Heart left ventricle (tissue), 13 donors: Measurements from ENCODE around the gene NR2F1-AS1.

Source experiments
- POLR2A ChIP-seq, 2 donors: fragments of 450-650 bp; IDR thresholded peaks; one replicate each; pipeline ENCODE4 v1.6.1; 2017; ENCODE audit warnings: antibody characterized with exemption in 2 of 2, mild to moderate bottlenecking in 2 of 2, moderate library complexity in 2 of 2
- TF ChIP-seq, protein P1 (sequence below), 12 donors: fragments of 200-600 bp; sonication (generic) in 4 of 12; IDR thresholded peaks; one replicate each; pipeline versions ENCODE4 v1.5.0 to v1.8.0; 2018 to 2022; ENCODE audit warnings: antibody characterized with exemption in 12 of 12, mild to moderate bottlenecking in 5 of 12
- donor health status: ischemic (EF 13 %, LVEDD 7.1; RV severe dilation, severe dysfunction).
- donor health status: DM: no; HTN: yes; CAD: no.
- donor health status: DM: no; HTN: no; CAD: no.
- donor health status: ischemic (EF 25% LVEDD 6.9; RV normal size, moderate dysfunction).
- donor health status: ischemic (EF 25% LVEDD 5.7; RV mildly dilated, moderate dysfunction).
- donor health status: ischemic (EF 35%, LVEDD 5.7; RV mildly dilated, moderate dysfunction).
- donor health status: nonischemic (EF 11% LVEDD 7.7; RV severe dilation, severe dysfunction).
- donor health status: DM: yes; HTN: yes; CAD: no.
- donor health status: PGD.
- donor health status: ischemic (EF 29% LVEDD 5.4; RV normal size, mild dysfunction).
- donor health status: nonischemic (EF 23%, LVEDD 6.1; RV moderate dilation, normal function).

DNA sequence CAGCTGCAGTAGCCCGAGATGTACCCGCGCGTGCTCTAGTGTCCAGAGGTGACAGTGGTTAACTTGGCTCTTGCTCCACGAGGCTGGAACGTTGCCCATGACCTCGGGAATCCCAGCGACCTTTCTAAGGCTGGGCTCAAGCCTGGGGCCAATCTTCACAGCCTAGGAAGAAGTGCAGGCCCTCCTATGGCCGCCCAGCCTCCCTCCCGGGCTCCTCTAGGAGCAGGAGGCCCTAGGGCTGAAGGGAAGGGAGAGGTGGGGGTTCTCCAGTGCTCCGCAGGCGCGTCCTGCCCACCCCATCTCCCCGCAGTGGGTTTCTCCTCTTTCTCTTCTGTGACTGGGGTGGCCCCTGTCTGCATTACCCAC lies 15.3 kb upstream of the NR2F1-AS1 start:
- TF ChIP-seq, protein P1, sequence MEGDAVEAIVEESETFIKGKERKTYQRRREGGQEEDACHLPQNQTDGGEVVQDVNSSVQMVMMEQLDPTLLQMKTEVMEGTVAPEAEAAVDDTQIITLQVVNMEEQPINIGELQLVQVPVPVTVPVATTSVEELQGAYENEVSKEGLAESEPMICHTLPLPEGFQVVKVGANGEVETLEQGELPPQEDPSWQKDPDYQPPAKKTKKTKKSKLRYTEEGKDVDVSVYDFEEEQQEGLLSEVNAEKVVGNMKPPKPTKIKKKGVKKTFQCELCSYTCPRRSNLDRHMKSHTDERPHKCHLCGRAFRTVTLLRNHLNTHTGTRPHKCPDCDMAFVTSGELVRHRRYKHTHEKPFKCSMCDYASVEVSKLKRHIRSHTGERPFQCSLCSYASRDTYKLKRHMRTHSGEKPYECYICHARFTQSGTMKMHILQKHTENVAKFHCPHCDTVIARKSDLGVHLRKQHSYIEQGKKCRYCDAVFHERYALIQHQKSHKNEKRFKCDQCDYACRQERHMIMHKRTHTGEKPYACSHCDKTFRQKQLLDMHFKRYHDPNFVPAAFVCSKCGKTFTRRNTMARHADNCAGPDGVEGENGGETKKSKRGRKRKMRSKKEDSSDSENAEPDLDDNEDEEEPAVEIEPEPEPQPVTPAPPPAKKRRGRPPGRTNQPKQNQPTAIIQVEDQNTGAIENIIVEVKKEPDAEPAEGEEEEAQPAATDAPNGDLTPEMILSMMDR (IDR thresholded peaks at IDR 0.05) = no peak
- TF ChIP-seq POLR2A (IDR thresholded peaks at IDR 0.05) = no peak
